Measurements from ENCODE around the gene CACNB4. TPM values are rescaled to one million over a fixed set of nuclear protein-coding genes. Genes with fewer than 3 reads are reported as not detected.
"Not testable (repeated sequence)": the region's sequence is repeated elsewhere in the genome, so short reads cannot be mapped to it uniquely, and the experiment has no call there.

CACNB4 gene
- total and polyA plus RNA-seq, 8 donors, result under 0.01 to 6.4 (median 1.0) TPM

- 25 to 41% (median 33%) methylated on average over 5 of the region's 5 CpGs for WGBS, 5 donors
- no peaks in the 10 kb centered on the region for H3K9me3 ChIP-seq
- intact Hi-C loops (cut with DNase I; ENCODE audit: low total_unique reads), result no loop called here
- H3K27me3 ChIP-seq, result no peaks in the 10 kb centered on the region
- no peaks in the 10 kb centered on the region for H3K36me3 ChIP-seq
- H3K4me1 ChIP-seq, result peaks cover 0 to 12% (median 0%) of the 10 kb centered on the region in 4 donors
- DNase-seq, result no peak
- TF ChIP-seq POLR2AphosphoS5 (IDR thresholded peaks at IDR 0.05) (no peak), CTCF (IDR thresholded peaks at IDR 0.05) (no peak), EP300 (IDR thresholded peaks at IDR 0.05) (no peak), POLR2A (IDR thresholded peaks at IDR 0.05) (no peak)
- no peak overlapping the region for H3K4me3 ChIP-seq
- H3K27ac ChIP-seq, result no peak overlapping the region
Observed at GRCh38 chr2:152028182-152028862, 70.5 kb downstream of the CACNB4 start.

- 12 to 19% (median 16%) methylated on average over 15 of the region's 15 CpGs for WGBS, 5 donors
- peak overlapping the region; percentile 7 to 32 (median 24) for H3K4me3 ChIP-seq
- no peaks in the 10 kb centered on the region for H3K36me3 ChIP-seq
- no peak overlapping the region for H3K27ac ChIP-seq
- intact Hi-C loops (cut with DNase I; ENCODE audit: low total_unique reads), result no loop called here
- H3K4me1 ChIP-seq, result peaks cover 0 to 12% (median 0%) of the 10 kb centered on the region in 4 donors
- peak; percentile 87 to 93 for DNase-seq
- no peaks in the 10 kb centered on the region for H3K9me3 ChIP-seq
- no peaks in the 10 kb centered on the region for H3K27me3 ChIP-seq
- peak in 5 of 7 experiments; percentile 86 to 90 (median 88) for TF ChIP-seq CTCF (IDR thresholded peaks at IDR 0.05)
- no peak for TF ChIP-seq POLR2A (IDR thresholded peaks at IDR 0.05)
Observed at GRCh38 chr2:152025678-152026287, 73.1 kb downstream of the CACNB4 start.

- Histone ChIP-seq H3K27me3 (no peaks in the 10 kb centered on the region), H3K36me3 (no peaks in the 10 kb centered on the region), H3K4me3 (no peak overlapping the region), H3K27ac (no peak overlapping the region), H3K9me3 (no peaks in the 10 kb centered on the region), H3K4me1 (peaks cover 0 to 12% (median 0%) of the 10 kb centered on the region in 4 donors)
- WGBS, 5 donors, result 83 to 95% (median 92%) methylated on average over 2 of the region's 2 CpGs
- no peak for DNase-seq
- intact Hi-C loops (cut with DNase I; ENCODE audit: low total_unique reads), result no loop called here
- TF ChIP-seq POLR2AphosphoS5 (IDR thresholded peaks at IDR 0.05) (no peak), EP300 (IDR thresholded peaks at IDR 0.05) (no peak), POLR2A (IDR thresholded peaks at IDR 0.05) (no peak), CTCF (IDR thresholded peaks at IDR 0.05) (no peak)
Observed at GRCh38 chr2:152024477-152024876, 74.4 kb downstream of the CACNB4 start.

GRCh38 chr2:152022090-152022489, 76.8 kb downstream of the CACNB4 start:
- Histone ChIP-seq H3K36me3 (no peaks in the 10 kb centered on the region), H3K9me3 (no peaks in the 10 kb centered on the region), H3K4me1 (peaks cover 0 to 6% (median 0%) of the 10 kb centered on the region in 4 donors), H3K4me3 (no peak overlapping the region), H3K27me3 (no peaks in the 10 kb centered on the region), H3K27ac (no peak overlapping the region)
- no peak for TF ChIP-seq POLR2AphosphoS5 (IDR thresholded peaks at IDR 0.05)
- TF ChIP-seq CTCF (IDR thresholded peaks at IDR 0.05), result no peak
- no peak for TF ChIP-seq POLR2A (IDR thresholded peaks at IDR 0.05)
- TF ChIP-seq EP300 (IDR thresholded peaks at IDR 0.05), result no peak
- intact Hi-C loops (cut with DNase I; ENCODE audit: low total_unique reads), result no loop called here
- no peak for DNase-seq
- WGBS, 5 donors, result 71 to 77% (median 76%) methylated on average over 3 of the region's 3 CpGs

GRCh38 chr2:152021001-152021400, 77.8 kb downstream of the CACNB4 start:
- H3K27ac ChIP-seq; DNase-seq; intact Hi-C loops (cut with DNase I; ENCODE audit: low total_unique reads); H3K4me1 ChIP-seq; H3K36me3 ChIP-seq; H3K9me3 ChIP-seq; H3K27me3 ChIP-seq; H3K4me3 ChIP-seq: not testable (repeated sequence)
- WGBS, 5 donors, result 84 to 91% (median 89%) methylated on average over 11 of the region's 11 CpGs
